ENCODE data around the gene MYO7A.

Gene MYO7A

GRCh38 chr11:77166021-77166420 lies 38.0 kb downstream of the MYO7A start:
- DNase-seq (ENCODE audit: low spot score): no peak

GRCh38 chr11:77167111-77167626 lies 39.1 kb downstream of the MYO7A start:
- DNase-seq (ENCODE audit: low spot score): no peak

GRCh38 chr11:77167791-77168190 lies 39.7 kb downstream of the MYO7A start:
- no peak for DNase-seq (ENCODE audit: low spot score)

- no peak for DNase-seq (ENCODE audit: low spot score)
Observed at GRCh38 chr11:77170107-77170506, 42.1 kb downstream of the MYO7A start.

GRCh38 chr11:77171254-77171653 lies 43.2 kb downstream of the MYO7A start:
- no peak for DNase-seq (ENCODE audit: low spot score)

DNA sequence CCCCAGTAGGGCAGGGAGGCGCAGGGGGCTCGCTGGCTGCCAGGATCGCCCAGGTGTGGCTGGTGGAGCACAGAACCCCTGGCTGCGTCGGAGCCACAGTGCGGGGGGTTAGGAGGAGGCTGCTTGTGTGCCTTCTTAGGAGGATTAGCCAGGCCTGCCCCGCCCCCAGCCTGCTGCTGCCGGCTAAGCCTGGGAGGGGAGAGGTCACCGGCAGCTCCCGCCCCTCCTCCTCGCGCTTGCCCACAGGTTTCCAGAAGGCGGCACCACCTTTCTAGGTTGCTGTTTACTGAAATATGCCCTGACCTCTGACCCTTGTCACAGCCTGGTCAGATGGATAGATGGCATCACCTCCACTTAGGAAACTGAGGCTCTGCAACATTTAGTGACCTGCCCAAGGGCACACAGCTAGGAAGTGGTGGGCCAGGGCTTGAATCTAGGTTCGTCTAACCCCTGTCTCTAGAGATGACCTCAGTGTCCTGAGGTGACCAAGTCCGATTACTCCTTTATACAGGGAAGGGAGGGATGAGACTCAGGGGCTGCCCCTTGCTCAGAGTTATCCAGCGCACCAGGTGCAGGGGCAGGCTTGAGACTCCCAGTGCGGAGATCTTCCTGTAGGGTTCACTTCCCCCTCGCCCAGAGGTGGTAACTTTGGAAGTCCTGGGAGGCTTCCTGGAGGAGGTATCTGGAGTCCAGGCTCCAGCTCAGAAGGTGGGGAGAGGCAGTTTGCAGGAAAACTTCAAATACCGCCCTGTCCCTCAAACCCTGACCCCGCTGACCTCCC lies 44.0 kb downstream of the MYO7A start:
- no peak for DNase-seq (ENCODE audit: low spot score)

DNA sequence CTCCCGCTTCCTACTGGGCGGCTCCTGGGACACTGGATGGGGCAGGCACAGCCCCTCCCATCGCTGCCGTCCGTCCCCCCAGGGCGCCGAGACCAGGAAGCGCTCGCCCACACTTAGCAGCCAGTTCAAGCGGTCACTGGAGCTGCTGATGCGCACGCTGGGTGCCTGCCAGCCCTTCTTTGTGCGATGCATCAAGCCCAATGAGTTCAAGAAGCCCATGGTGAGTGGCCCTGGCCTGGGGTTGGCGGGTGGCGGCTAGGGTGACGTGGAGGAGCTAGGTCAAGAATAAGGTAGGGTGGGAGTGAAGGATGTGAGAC lies 44.6 kb downstream of the MYO7A start:
- DNase-seq (ENCODE audit: low spot score): peak; percentile 50

DNA sequence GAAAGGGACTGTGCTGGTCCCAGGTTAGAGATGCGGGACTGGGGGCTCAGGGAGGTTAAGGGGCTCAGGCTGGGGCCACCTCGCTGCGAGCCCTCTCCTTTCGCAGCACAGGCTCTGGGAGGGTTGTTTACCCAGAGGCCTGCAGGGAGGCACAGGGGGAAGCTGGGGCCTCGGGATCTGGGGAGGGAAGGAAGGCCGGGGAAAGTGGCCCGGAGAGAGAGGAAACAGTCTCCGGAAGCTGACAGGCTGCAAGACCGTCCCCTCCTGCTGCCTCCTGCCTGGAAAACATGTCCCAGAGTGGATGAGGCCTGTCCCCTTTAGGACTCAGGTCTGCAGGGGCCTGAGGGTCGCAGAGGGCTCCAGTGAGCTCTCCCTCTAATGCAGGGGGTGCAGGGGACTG lies 45.4 kb downstream of the MYO7A start:
- no peak for DNase-seq (ENCODE audit: low spot score)

- DNase-seq (ENCODE audit: low spot score): no peak
Observed at GRCh38 chr11:77174559-77174958, 46.5 kb downstream of the MYO7A start.

- DNase-seq (ENCODE audit: low spot score): no peak
Observed at GRCh38 chr11:77175021-77175842, 47.2 kb downstream of the MYO7A start.

DNA sequence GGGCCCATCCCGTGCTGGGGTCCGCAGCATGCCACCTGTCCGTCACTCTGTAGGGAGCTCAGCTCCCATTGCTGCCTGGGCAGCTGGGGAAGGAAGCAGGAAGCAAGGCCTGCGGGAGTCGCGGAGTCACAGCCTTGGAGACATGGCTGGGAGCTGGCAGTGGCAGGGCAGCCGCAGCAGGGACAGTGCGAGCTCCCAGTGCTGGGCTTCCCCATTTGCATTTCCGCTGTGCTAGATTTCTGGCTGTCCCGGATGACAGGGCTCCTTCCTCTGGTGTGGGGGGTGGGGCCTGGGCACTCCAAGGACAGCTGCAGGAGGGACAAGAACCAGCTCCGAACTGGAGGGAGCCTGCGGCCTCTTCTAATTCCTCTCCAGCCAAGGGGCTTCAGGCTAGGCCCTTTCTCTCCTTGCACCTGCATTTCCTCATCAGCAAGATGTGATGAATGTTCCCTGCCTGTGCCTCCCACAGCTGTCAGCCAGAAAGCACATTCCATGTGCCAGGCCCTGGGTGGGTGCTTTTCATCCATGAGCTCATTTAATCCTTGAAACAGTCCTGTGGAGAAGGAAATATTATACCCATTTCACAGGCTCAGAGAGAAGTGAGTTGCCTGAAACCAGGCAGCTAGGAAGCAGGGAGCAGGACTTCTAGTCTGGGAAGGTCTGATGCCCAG lies 48.0 kb downstream of the MYO7A start:
- no peak for DNase-seq (ENCODE audit: low spot score)

GRCh38 chr11:77176996-77177395 lies 49.0 kb downstream of the MYO7A start:
- DNase-seq (ENCODE audit: low spot score): no peak

GRCh38 chr11:77178150-77178549 lies 50.1 kb downstream of the MYO7A start:
- no peak for DNase-seq (ENCODE audit: low spot score)

GRCh38 chr11:77179048-77179447 lies 51.0 kb downstream of the MYO7A start:
- no peak for DNase-seq (ENCODE audit: low spot score)

GRCh38 chr11:77179681-77180080 lies 51.6 kb downstream of the MYO7A start:
- no peak for DNase-seq (ENCODE audit: low spot score)

- DNase-seq (ENCODE audit: low spot score): no peak
Observed at GRCh38 chr11:77180346-77180745, 52.3 kb downstream of the MYO7A start.

GRCh38 chr11:77181226-77181625 lies 53.2 kb downstream of the MYO7A start:
- DNase-seq (ENCODE audit: low spot score): no peak

DNA sequence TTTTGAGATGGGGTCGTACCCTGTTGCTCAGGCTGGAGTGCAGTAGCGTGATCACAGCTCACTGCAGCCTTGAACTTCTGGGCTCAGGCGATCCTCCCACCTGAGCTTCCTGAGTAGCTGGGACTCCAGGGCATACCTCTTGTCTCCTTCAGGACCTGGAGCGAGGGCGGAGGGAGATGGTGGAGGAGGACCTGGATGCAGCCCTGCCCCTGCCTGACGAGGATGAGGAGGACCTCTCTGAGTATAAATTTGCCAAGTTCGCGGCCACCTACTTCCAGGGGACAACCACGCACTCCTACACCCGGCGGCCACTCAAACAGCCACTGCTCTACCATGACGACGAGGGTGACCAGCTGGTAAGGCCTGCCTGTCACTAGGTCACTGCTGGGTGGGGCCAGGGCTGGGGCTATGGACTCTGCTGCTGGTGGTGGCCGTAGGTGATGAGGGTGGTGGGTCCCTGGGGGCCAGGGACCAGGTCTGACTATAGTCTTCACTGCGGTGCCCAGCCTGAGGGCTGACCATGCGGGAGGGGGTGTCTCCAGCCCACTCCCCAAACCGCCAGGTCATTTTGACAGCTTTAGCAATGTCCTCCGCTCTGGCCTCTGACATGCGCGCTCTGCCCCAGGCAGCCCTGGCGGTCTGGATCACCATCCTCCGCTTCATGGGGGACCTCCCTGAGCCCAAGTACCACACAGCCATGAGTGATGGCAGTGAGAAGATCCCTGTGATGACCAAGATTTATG lies 53.9 kb downstream of the MYO7A start:
- DNase-seq (ENCODE audit: low spot score): no peak

DNA sequence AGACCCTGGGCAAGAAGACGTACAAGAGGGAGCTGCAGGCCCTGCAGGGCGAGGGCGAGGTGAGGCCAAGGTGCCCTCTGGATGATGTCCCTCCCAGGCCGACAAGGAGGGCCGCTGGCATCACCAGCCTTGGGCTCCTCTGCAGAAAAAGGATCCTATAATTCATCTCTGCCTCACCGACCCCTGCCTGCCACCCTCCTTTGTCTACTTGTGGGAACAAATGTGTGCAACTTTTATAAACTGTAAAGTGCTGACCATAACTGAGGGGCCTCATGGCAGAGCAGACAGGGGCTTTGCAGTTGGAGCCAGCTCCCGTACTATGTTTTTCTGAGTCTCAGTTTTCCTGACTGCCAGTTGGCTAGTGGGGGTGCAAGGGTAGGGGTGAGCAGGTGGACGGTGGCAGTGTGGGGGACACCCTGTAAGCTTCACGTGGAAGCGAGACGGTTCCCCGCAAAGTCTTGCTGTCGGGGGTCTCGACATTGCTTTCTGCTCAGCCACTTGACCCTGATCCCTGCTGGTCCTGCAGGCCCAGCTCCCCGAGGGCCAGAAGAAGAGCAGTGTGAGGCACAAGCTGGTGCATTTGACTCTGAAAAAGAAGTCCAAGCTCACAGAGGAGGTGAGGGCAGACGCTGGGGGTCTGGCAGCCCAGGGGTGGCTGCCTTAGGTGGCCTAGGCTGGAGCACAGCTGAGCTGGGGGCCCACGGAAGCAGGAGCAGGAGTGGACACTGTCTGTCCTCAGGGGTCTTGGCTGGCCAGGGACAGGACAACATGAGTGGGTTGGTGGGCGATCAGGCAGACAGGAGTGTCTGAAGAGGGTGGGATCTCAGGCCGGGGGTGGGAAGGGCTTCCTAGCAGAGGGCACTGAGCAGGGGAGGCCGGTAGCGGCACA lies 54.7 kb downstream of the MYO7A start:
- no peak for DNase-seq (ENCODE audit: low spot score)

- no peak for DNase-seq (ENCODE audit: low spot score)
Observed at GRCh38 chr11:77183431-77183984, 55.5 kb downstream of the MYO7A start.
